GM21423 (cell line): ENCODE data around the gene MCOLN2.
"Not testable (repeated sequence)": the region's sequence is repeated elsewhere in the genome, so short reads cannot be mapped to it uniquely, and the experiment has no call there.

Experiments used
- ATAC-seq: cut with Tn5 transposase; IDR thresholded peaks from one replicate; pipeline ENCODE4 v1.9.1; 2021; ENCODE audit warnings: mild to moderate bottlenecking, moderate library complexity; ENCODE audit not compliant: unreplicated experiment

MCOLN2 gene

DNA sequence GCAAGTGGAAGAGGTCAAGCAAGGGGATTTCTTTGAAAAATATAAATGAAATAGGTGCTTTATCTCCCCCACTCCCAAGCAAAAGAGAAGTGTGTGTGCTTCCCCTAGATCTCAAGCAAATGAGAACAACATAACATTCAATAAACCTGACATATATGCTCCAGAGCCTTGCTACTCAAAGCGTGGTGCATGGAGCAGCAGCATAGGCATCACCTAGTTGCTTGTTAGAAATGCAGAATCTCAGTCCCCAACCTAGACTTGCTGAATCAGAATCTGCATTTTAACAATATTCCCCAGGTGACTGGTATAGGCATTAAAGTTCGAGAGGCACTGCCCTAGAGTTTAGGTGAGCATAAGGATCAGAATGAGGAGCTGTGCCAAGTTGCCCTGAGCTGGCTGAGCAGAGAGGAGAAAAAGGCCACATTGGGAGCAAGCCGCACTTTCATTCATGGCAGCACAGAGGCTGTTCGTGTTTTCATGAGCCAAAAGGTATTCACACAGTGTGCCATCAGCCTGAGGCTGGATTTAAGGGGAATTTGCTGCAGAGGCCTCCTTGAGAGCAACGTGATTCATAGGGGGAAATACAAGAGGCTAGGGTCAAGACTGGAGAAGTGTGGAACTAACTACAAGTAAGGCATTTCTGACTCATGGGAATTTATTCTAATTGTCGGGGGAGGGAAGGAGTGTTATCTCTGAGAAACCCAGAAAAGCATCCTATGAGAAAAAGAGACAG is 89.7 kb downstream of the MCOLN2 start:
- no peak for ATAC-seq

GRCh38 chr1:84902727-84903126 is 94.2 kb downstream of the MCOLN2 start:
- ATAC-seq, result not testable (repeated sequence)

GRCh38 chr1:84899969-84900368 is 96.9 kb downstream of the MCOLN2 start:
- ATAC-seq, result no peak

DNA sequence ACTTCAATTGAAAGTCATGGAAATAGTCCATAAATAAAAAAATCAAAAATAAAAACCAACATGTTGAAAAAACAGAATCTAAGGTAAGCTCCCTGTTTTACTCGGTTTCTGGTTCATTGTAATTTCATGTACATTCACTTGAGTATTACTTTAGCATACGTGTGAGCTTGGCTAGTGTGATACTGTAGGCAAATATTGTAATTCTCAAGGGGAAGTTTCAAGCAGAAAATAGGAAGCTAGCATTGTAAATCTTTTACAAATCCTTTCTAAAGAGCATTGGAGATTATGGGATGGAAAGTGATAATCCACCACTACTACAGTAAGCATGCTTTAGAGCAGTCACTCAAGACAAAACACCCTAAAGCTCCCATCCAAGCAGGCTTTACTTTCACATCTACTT is 100.6 kb downstream of the MCOLN2 start:
- ATAC-seq, result no peak

DNA sequence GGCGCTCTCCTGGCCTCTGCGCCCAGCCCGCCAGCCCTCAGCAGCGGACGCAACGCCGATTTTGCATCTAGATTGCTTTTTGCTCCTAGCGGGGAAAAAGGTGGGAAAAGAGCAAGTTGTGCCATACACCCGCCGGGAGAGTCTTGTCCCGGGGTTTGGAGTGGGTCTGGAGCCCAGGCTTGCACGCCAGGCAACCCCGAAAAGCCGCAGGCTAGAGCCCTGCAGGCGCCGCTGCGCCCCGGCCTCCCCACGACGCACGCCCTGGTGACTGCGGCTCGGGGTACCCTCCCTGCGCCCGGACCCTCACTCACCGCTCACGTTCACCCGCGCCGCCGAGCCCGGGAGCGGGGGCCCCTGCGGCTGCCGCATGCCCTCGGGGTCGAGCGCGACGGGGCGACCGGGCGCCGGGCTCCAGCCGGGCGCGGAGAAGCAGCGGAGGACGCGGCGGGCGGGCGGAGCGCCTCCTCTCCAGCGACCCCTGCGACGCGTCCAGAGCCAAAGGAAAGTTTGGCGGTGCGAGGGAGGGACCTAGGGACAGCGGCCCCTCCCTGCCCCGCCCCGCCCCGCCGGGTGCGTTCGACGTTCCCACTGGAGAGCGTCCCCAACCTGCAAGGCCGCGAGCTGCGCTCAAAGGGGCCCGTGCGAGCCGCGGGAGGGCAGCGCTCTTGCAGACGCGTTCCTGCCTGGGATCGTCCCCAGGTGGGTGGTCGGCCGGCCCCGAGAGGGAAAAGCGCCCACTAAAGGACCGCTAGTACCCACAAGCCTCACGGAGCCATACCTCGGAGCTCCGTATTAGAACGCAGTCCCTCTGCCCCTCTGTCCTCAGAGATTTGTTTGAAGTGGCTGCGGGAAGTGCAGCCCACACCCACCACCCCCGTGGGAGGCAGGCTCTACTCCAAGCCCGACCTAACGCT is 104.0 kb downstream of the MCOLN2 start, which contains the start of gene LPAR3:
Gene LPAR3 (minus strand): TSS at position 502 of the 914 bp plus-strand sequence. CDS start 27,086 bp downstream, outside the sequence.
- ATAC-seq, result no peak

DNA sequence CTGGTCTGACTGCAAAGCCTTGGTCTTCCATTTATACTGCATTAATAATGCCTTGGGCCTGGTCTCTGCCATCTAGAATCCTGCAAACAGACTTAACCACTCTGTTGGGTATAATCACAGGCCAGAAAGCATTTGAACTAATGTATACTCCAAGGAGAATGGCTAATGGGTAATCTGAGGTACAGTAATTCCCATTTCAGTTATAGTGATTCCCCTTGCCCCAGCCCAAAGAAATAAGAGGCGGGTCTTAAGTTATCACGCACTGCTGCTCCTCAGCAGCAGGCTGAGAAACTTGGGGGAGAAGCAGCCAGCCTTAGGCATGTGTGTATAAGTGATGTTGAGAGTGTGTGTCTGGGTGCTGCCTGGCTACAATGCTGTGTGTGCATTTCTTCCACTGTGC is 106.3 kb downstream of the MCOLN2 start:
- no peak for ATAC-seq

DNA sequence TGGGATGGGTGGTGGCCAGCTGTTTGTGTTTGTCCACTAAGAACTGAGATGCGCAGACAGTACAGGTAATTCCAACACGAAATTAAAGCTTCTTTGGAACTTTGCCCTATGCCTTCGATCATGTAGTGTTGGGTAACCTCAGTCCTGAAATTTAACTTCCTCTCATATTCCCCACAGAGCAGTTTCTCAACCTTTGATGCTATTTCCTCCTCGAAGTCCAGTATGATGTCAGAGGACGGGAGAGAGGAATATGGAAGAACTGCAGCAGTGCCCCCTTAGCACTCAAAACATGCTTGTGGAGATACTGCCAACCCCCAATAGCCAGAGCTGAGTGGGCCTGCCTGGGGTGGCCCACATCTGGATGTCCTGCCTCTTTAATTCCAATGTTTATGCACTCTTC is 107.5 kb downstream of the MCOLN2 start:
- no peak for ATAC-seq

- no peak for ATAC-seq
Observed at GRCh38 chr1:84888753-84889152, 108.2 kb downstream of the MCOLN2 start.

- ATAC-seq, result no peak
Observed at GRCh38 chr1:84887261-84887934, 109.5 kb downstream of the MCOLN2 start.

DNA sequence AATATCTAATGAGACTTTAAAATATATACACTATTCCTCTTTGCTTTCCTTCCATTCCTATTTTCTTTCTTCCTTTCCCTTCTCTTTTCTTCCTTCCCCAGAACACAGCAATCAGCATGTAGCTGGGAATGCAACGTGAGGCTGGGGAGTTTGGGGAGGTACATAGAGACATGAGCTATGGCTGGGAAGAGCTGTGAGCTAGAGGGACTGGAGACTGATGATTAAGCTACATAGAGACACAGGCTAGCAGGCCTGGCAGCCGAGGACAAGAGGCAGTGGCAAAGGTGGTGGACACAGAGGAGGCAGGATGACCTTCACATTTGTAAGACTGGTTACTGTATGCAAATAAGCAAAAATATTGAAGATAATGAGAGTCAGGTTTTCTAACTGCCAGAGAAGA is 111.4 kb downstream of the MCOLN2 start:
- ATAC-seq, result no peak

DNA sequence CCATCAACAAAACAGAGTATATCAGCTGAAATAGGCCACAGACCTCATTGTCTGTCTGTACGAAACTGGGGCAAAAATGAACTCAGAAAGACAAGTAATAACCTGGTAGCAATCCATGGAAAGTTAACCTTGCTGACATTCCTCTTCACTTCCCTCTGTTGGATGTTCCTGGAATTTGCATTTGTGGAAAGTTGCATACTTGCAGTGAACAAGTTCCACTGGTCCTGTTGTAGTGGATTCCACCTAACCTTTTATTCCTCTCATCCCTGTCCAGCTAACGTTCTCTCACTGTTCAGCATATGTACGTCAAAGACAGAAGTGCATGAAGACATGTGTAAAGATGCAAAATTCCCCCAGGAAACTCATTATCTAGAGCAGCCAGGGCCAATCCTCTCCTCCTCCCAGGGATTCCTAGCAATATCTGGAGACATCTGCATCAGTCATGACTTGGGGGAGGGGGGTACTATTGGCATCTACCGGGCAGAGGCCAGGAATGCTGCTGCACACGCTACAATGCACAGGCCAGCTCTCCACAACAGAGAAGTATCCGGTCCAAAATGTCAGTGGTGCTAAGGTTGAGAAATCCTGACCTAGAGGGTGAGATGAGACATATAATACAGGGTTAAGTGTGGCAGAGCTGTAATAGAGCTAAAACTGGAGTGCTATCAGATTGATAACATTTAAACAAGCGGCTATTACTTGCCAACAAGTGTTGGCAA is 112.1 kb downstream of the MCOLN2 start:
- ATAC-seq, result no peak

GRCh38 chr1:84883286-84883685 is 113.6 kb downstream of the MCOLN2 start:
- ATAC-seq, result no peak

DNA sequence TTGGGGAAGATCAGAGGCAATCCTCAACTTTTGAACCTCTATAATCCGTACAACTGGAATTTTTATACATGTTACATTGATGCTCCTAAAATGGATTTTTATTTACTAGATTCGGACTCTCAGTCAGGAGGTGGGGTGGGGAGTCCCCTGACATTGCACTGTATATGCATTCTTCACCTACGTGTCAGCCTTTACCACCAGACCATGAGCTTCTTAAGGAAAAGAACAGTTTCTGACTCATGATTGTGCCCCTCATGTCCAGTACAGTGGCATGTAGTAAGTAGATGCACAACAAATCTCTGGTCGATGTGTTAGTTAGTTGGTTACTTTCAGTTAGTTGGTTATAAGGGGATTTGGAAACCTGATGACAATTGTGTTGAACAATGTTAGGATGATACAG is 119.3 kb downstream of the MCOLN2 start:
- ATAC-seq, result no peak

- no peak for ATAC-seq
Observed at GRCh38 chr1:84876353-84876752, 120.6 kb downstream of the MCOLN2 start.
